Stimulated activated effector memory CD8-positive, alpha-beta T cell treated with anti-CD3 and anti-CD28 coated beads, Interleukin-12 subunit alpha, Interleukin-12 subunit beta, amount 100 ng/mL, for 72 hours (primary cell): ENCODE measurements around the gene GRIA3.
A peak's percentile ranks its signal among the peaks of the same experiment; 100 is the strongest.

Experiments
- ATAC-seq: fragments of 150-1000 bp; cut with Tn5 transposase; 2 replicates; pipeline ENCODE4 v1.10.0; 2021
- DNase-seq, 2 donors: peaks; one replicate each; pipeline ENCODE4 v3.0.0; 2021 to 2022; ENCODE audit warnings: low spot score in 2 of 2
- H3K27ac Mint-ChIP-seq: one replicate; pipeline ENCODE4 v1.8.0; 2022; ENCODE audit warnings: mild to moderate bottlenecking, mixed read lengths
- H3K36me3 Mint-ChIP-seq: one replicate; pipeline ENCODE4 v1.8.0; 2022; ENCODE audit warnings: mild to moderate bottlenecking, mixed read lengths
- H3K4me1 Mint-ChIP-seq: one replicate; pipeline ENCODE4 v1.8.0; 2022; ENCODE audit warnings: mixed read lengths
- H3K4me3 Mint-ChIP-seq: one replicate; pipeline ENCODE4 v1.8.0; 2022; ENCODE audit warnings: mild to moderate bottlenecking, mixed read lengths
- H3K9me3 Mint-ChIP-seq: one replicate; pipeline ENCODE4 v1.8.0; 2022; ENCODE audit warnings: mixed read lengths

The GRIA3 gene

GRCh38 chrX:123184219-123184865 lies at the start of gene GRIA3:
TSS of gene GRIA3 (plus strand) at chrX:123184278. CDS start at chrX:123184536, 258 bp downstream.
- ATAC-seq (no peak), DNase-seq (no peak)
- Mint-ChIP-seq H3K36me3 (no peaks in the 10 kb centered on the region), H3K27ac (no peak within 1 kb of the TSS), H3K4me1 (peaks cover 7% of the 10 kb centered on the region), H3K4me3 (peak within 1 kb of the TSS; percentile 29), H3K9me3 (peaks cover 3% of the 10 kb centered on the region)

- no peak overlapping the region for H3K27ac Mint-ChIP-seq
- H3K4me1 Mint-ChIP-seq, result no peaks in the 10 kb centered on the region
- H3K4me3 Mint-ChIP-seq, result no peak overlapping the region
- no peaks in the 10 kb centered on the region for H3K36me3 Mint-ChIP-seq
- no peak for DNase-seq
- no peaks in the 10 kb centered on the region for H3K9me3 Mint-ChIP-seq
- ATAC-seq, result no peak
These were observed 45.6 kb upstream of the GRIA3 start for GRCh38 chrX:123138473-123138872.

- no peaks in the 10 kb centered on the region for H3K9me3 Mint-ChIP-seq
- DNase-seq (no peak), ATAC-seq (no peak)
- no peak overlapping the region for H3K4me3 Mint-ChIP-seq
- H3K4me1 Mint-ChIP-seq, result no peaks in the 10 kb centered on the region
- no peak overlapping the region for H3K27ac Mint-ChIP-seq
- H3K36me3 Mint-ChIP-seq, result no peaks in the 10 kb centered on the region
These were observed 43.6 kb upstream of the GRIA3 start for GRCh38 chrX:123140454-123140853.

- Mint-ChIP-seq H3K9me3 (no peaks in the 10 kb centered on the region), H3K36me3 (no peaks in the 10 kb centered on the region)
- ATAC-seq, result no peak
These were observed 43.2 kb upstream of the GRIA3 start for GRCh38 chrX:123140904-123141303.

GRCh38 chrX:123153846-123154335 lies 30.2 kb upstream of the GRIA3 start:
- Mint-ChIP-seq H3K4me1 (no peaks in the 10 kb centered on the region), H3K4me3 (no peak overlapping the region), H3K36me3 (no peaks in the 10 kb centered on the region), H3K27ac (no peak overlapping the region), H3K9me3 (no peaks in the 10 kb centered on the region)
- no peak for ATAC-seq
- DNase-seq, result no peak

More at GRCh38 chrX:123140904-123141303, 43.2 kb upstream of the GRIA3 start:
- H3K4me1 Mint-ChIP-seq, result no peaks in the 10 kb centered on the region
- DNase-seq, result no peak
- no peak overlapping the region for H3K4me3 Mint-ChIP-seq
- no peak overlapping the region for H3K27ac Mint-ChIP-seq

GRCh38 chrX:123155327-123155726 lies 28.8 kb upstream of the GRIA3 start:
- Mint-ChIP-seq H3K4me1 (no peaks in the 10 kb centered on the region), H3K9me3 (peaks cover 2% of the 10 kb centered on the region), H3K36me3 (no peaks in the 10 kb centered on the region), H3K4me3 (no peak overlapping the region), H3K27ac (no peak overlapping the region)
- no peak for ATAC-seq
- DNase-seq, result no peak

- Mint-ChIP-seq H3K36me3 (no peaks in the 10 kb centered on the region), H3K4me1 (no peaks in the 10 kb centered on the region)
- no peak for ATAC-seq
These were observed 26.5 kb upstream of the GRIA3 start for GRCh38 chrX:123157586-123157985.

GRCh38 chrX:123159403-123159802 lies 24.7 kb upstream of the GRIA3 start:
- Mint-ChIP-seq H3K4me1 (no peaks in the 10 kb centered on the region), H3K36me3 (no peaks in the 10 kb centered on the region), H3K27ac (no peak overlapping the region), H3K9me3 (peaks cover 2% of the 10 kb centered on the region), H3K4me3 (no peak overlapping the region)
- ATAC-seq, result no peak
- DNase-seq, result no peak

More at GRCh38 chrX:123157586-123157985, 26.5 kb upstream of the GRIA3 start:
- DNase-seq, result no peak
- Mint-ChIP-seq H3K27ac (no peak overlapping the region), H3K9me3 (peaks cover 2% of the 10 kb centered on the region), H3K4me3 (no peak overlapping the region)

GRCh38 chrX:123167621-123168020 lies 16.5 kb upstream of the GRIA3 start:
- Mint-ChIP-seq H3K36me3 (no peaks in the 10 kb centered on the region), H3K4me3 (no peak overlapping the region), H3K27ac (no peak overlapping the region), H3K4me1 (no peaks in the 10 kb centered on the region), H3K9me3 (peaks cover 14% of the 10 kb centered on the region)
- DNase-seq, result no peak
- no peak for ATAC-seq

- no peak overlapping the region for H3K4me3 Mint-ChIP-seq
- H3K27ac Mint-ChIP-seq, result no peak overlapping the region
- peaks cover 14% of the 10 kb centered on the region for H3K9me3 Mint-ChIP-seq
- H3K4me1 Mint-ChIP-seq, result no peaks in the 10 kb centered on the region
- H3K36me3 Mint-ChIP-seq, result no peaks in the 10 kb centered on the region
- DNase-seq, result no peak
- ATAC-seq, result no peak
These were observed 14.7 kb upstream of the GRIA3 start for GRCh38 chrX:123169247-123169901.

- H3K36me3 Mint-ChIP-seq, result no peaks in the 10 kb centered on the region
- H3K4me1 Mint-ChIP-seq, result no peaks in the 10 kb centered on the region
- H3K9me3 Mint-ChIP-seq, result peaks cover 8% of the 10 kb centered on the region
- ATAC-seq, result no peak
- H3K4me3 Mint-ChIP-seq, result no peak overlapping the region
- no peak for DNase-seq
- H3K27ac Mint-ChIP-seq, result no peak overlapping the region
These were observed 13.5 kb upstream of the GRIA3 start for GRCh38 chrX:123170546-123170945.

GRCh38 chrX:123171781-123172180 lies 12.3 kb upstream of the GRIA3 start:
- Mint-ChIP-seq H3K4me3 (no peak overlapping the region), H3K4me1 (no peaks in the 10 kb centered on the region), H3K27ac (no peak overlapping the region), H3K36me3 (no peaks in the 10 kb centered on the region), H3K9me3 (peaks cover 1% of the 10 kb centered on the region)
- no peak for ATAC-seq
- no peak for DNase-seq

GRCh38 chrX:123172869-123173268 lies 11.2 kb upstream of the GRIA3 start:
- no peak overlapping the region for H3K27ac Mint-ChIP-seq

GRCh38 chrX:123173833-123174232 lies 10.2 kb upstream of the GRIA3 start:
- Mint-ChIP-seq H3K4me1 (no peaks in the 10 kb centered on the region), H3K9me3 (no peaks in the 10 kb centered on the region), H3K27ac (no peak overlapping the region), H3K36me3 (no peaks in the 10 kb centered on the region), H3K4me3 (no peak overlapping the region)
- ATAC-seq (no peak), DNase-seq (no peak)

More at GRCh38 chrX:123172869-123173268, 11.2 kb upstream of the GRIA3 start:
- Mint-ChIP-seq H3K4me1 (no peaks in the 10 kb centered on the region), H3K9me3 (no peaks in the 10 kb centered on the region), H3K36me3 (no peaks in the 10 kb centered on the region), H3K4me3 (no peak overlapping the region)
- DNase-seq (no peak), ATAC-seq (no peak)

GRCh38 chrX:123175366-123176122 lies 8.5 kb upstream of the GRIA3 start:
- no peak for DNase-seq
- Mint-ChIP-seq H3K27ac (no peak overlapping the region), H3K4me1 (no peaks in the 10 kb centered on the region), H3K9me3 (no peaks in the 10 kb centered on the region), H3K4me3 (no peak overlapping the region), H3K36me3 (no peaks in the 10 kb centered on the region)
- no peak for ATAC-seq
